GM20431 (cell line): ENCODE results near the gene SHE.

Experiments used
- in situ Hi-C: fragments of 300-500 bp; cut with MseI, MboI; formaldehyde crosslinking; loops from one replicate; pipeline ENCODE4 v1.15.0; 2020; ENCODE audit warnings: low sequenced_read_pairs; ENCODE audit not compliant: unreplicated experiment

Gene SHE

DNA sequence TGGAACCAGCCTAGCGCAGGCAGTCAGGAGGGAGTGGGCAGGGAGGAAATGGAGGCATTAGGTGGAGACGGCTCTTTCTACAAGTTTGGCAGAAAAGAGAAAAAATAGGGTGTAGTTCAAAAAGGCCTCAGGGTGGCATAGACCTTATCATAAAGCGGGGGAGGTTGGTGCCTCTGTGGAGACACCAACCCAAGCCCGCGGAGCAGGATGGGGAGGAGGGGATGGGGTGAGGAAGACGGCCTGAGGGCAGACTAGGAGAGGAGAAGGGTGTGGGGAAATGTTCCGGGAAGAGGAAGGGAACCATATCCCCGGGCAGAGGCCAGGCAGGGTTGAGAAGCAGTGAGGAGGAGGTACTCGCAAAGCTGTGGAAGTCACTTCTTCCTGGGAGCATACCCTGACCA is 17.4 kb upstream of the SHE start:
- in situ Hi-C loops = no loop called here

DNA sequence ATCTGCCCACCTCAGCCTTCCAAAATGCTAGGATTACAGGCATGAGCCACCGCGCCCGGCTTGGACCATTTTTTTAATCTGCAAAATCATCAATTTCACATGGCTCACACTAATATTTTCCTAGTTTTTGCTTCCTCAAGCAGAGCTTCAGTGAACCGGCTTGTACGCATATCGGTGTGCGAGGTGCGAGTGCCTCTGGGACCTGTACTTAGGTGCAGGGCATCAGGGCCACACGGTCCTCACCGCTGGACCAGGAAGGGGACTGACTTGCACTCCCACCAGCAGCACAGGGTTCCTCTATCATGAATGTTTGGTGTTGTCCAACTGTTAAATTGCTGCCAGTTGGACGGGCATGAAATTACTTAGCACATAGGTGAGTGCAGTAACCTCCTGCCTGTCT is 15.4 kb upstream of the SHE start:
- in situ Hi-C loops = no loop called here

DNA sequence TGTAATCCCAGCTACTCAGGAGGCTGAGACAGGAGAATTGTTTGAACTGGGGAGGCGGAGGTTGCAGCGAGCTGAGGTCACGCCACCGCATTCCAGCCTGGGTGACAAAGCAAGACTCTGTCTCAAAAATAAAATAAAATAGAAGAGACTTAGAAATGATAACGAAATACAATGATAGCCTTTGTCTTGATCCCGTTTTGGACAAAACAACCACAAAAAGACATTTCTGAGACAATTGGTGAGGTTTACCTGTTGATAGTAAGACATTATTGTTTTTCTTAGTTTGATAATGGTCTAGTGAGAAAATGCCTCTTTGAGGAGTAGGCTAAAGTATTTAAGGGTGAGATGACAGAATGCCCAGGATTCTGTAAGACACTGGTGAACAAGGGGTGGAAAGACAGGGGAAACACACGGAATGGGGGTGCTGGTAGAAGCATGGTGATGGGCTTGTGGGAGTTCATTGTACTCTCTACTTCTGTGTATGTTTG is 11.9 kb upstream of the SHE start:
- in situ Hi-C loops = no loop called here

DNA sequence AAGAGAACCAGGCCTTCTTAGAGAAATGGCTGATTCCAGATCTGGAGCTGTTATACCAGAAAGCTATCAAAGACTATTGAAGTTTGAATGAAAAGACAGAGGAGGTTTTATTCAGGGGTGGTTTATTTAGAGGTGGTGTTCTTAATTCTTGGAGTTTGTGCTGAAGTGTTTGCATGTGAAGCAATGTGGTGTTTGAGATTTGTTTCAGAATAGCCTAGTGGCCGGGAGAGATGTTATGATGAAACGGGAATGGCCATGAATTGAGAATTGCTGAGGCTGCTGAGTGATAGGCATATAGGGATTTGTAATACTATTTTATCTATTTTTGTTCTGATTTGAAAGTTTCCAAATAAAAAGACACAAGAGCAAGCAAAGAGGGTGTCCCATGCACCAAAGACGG is 10.5 kb upstream of the SHE start:
- in situ Hi-C loops = no loop called here

DNA sequence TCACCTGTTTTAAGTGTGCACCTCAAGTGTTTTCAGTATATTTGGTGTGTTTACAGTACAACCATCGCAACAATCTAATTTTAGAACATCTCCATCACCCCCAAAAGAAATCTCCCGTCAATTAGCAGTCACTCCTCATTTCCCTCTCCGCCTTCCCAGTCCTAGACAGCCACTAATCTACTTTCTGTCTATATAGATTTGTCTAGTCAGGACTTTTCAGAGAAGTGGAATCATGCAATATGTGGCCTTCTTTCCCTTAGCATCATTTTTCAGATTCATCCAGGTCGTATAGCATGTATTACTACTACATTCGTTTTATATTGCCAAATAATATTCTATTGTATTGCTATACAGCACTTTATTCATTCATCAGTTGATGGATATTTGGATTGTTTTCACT is 1.7 kb upstream of the SHE start:
- in situ Hi-C loops = no loop called here

DNA sequence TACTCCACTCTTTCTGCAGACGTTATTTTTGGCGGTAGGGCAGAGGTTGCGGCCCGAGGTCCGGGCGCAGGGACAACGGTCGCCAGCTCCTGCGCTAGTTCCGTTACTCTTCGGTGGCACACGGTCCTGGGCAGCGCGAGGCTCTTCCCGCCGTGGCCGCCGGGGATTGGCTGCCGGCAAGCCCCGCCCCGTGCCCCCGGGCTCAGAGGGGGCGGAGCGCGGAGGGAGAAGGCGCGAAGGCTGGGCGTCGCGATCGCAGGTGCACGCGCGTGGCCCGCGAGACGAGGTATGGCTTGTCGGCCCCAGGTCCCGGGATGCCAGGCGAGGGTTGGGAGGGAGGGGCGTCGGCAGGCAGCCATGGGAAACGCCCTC is 518 bp upstream of the SHE start:
- in situ Hi-C loops = no loop called here

DNA sequence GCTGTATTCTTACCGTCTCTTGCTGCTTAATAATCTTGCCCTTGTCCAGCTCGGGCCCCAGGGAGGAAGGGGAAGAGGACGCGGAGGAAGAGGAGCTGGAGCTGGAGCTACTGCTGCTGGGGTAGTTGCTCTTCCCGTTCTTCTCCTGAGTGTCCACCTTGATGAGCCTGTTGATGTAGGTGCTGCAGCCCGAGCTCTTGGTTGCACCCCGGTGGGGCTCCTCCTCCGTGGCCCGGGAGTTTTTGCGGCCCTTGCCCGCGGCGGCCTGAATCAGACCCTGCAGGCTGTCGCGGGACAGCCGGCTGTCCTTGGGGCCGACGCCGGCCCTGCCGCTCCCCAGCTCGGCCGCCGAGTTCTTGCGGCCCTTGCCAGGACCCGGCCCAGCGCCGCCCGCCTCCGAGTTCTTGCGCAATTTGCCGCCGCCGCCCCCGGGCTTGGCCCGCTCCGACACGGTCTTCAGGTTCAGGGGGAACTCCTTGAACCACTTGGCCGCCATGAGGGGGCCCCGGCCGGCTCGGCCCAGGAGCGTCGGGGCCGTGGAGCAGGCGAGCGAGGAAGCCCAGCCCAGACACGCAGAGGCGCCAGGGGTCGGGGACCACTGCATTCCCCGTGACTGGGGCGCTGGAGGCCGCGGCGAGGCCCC is 668 bp downstream of the SHE start:
- in situ Hi-C loops = no loop called here

DNA sequence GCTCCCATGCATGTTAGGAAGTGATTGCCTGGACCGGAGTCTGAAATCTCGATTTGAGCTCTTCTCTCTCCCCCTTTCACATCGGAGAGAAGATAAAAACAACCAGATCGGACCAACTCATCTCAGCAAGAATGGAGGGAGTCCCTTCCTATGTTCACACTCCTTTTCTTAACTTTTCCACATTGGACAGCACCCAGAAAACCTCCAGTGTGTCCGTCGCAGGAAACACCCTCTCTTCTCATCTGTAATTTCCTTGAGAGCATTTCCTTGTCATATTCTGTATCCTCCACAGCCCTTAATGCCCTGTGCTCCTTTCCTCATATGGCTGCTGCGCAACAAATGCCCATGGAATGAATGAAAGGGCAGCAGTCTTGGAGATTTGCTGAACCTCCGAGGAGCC is 1.7 kb downstream of the SHE start:
- in situ Hi-C loops = no loop called here

DNA sequence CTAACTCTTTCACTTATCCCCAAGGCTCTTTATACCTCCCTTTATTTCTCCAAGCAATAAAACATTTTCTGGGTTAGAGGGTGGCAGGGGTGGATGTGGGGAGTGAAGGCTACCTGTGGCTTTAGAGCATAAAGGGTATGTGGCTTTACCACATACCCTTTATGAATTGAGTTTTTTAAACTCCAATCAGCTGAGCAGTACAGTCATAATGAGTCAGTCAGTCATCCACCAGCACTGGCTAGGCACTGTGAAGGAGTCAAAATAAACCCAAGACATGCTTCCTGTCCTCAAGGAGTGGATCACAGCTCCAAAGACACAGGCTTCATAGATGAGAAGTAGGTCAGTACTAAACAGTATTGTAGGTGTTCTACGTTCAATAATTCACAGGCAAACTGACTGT is 2.8 kb downstream of the SHE start:
- in situ Hi-C loops = no loop called here

DNA sequence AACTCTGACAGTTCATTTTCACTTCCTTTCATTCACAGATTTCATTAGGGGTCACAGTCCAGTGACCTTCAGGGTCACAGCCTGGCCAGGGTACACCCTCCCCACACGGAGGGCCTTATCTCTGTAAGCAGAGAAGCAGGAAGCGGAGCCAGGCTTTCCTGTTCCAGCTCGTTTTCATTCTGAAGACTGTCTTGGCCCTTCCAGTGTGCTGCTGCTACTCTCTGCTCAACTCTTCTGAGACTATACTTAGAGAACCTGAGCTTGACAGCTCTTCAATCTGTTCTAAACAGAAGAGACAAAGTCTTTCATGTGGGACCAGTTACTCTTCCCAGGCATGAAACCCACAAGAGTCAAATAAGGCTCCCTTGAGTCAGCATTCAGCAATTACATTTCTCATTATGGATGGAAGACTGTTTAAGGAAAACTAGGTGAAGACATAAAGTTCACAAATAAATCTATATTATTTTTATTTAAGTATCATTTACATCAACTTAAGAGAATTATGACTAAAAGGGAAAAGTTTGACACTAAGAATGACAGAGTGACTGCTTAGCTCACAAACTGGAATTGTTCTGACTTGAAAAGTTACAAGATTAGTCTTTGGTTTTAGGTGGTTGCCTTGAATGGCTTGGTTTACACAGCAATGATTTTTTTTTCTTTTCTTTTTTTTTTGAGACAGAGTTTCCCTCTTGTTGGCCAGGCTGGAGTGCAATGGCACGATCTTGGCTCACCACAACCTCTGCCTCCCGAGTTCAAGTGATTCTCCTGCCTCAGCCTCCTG is 5.0 kb downstream of the SHE start:
- in situ Hi-C loops = no loop called here

DNA sequence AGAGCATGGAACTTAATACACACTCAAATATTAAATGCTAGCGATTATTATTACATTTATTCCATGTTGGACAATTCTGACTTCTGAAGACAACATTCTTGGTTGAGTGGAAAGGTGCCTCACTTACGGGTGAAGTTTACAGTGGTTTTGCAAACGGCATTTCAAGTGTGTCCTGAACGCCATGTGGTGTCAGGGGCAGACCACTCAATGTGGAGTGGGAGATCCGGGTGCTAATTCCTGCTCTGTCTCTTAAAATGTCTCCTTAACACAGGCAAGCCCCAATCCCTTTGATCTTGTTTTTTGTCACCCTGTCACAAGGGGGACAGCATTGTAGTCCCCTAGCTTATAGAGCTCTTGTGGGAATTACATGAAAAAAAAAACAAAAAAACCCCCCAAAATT is 5.8 kb downstream of the SHE start:
- in situ Hi-C loops = no loop called here

DNA sequence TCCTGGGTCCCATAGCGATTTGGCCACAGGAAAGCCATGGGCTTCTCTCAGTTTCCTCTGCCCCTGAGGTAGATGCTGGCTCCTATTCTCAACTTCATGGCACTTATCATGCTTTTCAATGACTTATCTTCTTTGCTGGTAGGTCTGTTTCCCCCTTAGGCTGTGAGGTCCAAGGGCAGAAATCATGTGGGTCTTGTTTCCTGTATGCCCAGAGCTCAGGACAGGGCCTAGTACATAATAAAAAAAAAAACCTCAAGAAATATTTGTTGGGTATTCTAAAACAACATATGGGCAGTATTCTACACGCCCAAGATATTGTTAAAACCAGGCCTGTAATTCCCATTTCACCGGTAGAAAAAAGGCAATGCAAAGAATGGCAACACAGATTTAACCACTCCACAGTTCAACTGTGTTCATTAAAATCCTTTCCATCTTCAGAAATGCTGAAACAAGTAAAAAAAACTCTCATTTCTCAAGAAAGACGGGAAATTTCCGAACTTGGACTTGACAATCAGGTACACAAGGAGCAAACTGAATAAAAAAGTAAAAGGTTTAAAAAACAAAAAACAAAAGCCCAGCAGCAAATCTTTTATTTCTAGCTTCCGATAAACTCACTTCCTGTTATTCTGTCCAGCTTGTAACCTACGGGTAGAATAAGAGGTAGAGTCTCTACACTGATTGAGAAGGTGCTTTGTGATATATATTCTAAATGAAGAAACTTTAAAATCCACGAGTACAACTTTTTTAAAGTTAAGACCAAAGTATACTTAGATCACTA is 6.5 kb downstream of the SHE start:
- in situ Hi-C loops = no loop called here

DNA sequence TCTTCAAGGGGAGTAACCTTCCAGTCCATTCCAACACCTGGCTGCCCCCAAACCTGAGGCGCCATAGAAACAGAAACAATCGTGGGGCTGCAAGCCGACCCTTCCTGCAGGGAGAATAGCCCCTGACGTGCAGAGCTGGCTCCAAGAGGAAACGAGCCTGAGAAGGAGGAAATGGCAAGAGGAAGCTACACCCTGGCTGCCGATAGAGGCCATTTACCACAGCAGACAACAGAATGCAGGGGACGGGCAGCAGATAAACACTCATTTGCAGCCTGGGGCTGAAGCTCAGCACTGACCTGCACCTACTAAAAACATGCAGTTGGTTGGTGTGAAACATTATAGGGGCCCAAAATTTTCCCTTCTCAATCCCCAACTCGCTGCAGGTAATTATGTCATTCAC is 8.9 kb downstream of the SHE start:
- in situ Hi-C loops = no loop called here

DNA sequence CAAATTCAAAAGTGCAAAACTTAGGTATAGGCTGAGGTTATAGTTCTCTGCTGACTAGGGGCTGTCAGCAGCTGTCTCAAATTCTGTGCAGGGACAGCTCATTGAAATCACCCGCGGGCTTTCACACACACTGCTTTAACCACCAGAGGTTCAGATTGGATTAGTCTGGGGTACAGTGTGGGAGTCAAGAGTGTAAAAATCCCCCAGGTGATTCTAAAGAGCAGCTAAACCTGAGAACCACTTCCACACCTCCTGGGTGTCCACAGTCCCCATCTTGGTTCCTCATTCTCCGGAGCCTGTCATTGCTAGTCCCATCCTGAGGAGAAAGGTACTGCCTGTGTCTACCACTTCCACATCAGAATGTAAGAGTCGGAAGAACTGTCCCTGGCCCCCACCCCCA is 10.1 kb downstream of the SHE start:
- in situ Hi-C loops = no loop called here

DNA sequence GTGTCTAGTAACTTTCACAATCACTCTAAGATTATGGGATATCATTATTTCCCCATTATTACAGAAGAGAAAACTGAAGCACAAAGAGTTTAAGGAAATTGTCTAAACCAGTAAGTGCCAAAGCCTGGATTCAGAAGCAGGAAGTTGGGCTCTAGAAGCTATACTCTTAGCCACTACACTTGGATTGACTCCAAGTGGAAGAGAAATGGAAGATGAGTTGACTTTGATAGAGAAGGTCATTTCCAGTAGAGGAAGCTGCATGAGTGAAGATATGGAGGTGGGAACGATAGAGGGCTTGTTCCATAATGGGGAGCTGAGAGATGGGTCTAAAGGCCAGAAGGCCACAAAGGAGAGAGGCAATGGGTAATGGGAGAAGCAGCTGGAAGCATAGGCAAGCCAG is 11.9 kb downstream of the SHE start:
- in situ Hi-C loops = no loop called here

DNA sequence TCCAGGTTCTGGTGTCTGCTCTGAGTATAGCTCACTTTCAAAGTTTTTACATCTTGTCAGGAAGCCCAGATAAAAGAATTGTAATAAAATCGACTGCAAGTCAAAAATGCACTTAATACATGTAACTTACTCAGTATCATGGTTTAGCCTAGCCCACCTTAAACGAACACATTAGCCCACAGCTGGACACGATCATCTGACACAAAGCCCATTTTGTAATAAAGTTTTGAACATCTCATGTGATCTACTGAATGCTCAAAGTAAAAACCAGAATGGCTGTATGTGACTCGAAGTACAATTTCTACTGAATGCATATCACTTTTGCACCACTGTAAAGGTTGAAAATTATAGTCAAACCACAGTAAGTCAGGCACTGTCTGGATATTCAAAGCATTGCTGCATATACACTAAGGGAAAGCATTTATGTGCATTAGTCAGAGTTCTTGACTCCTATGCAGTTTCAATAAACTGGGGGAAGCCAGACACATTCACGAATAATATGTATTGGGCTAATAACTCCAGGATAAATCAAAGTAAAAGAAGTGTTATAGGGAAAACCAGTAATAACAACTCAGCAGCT is 12.4 kb downstream of the SHE start:
- in situ Hi-C loops = loop anchor here (10.0 kb wide), 1 partner anchor 55 kb away; no protein-coding TSS in a partner anchor

DNA sequence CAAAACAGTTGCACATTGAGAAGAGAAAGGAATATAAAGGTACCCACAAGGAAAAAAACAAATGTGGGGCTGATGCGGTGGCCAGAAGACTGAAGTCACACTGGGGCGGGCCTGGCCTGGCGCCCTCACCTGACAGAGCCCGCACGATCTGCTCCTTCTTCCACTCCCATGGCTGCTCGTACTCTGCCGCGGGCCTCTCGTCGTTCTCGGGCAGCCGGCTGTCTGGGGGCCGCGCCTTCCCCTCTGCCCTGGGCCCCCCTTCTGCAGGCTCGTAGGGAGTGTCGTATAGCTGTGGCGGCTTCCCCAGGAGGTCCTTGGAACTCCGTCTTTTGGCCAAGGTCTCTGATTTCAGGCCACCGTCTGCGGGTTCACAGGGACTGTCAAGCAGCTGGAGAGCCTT is 13.3 kb downstream of the SHE start:
- in situ Hi-C loops = loop anchor here (10.0 kb wide), 1 partner anchor 56 kb away; no protein-coding TSS in a partner anchor

DNA sequence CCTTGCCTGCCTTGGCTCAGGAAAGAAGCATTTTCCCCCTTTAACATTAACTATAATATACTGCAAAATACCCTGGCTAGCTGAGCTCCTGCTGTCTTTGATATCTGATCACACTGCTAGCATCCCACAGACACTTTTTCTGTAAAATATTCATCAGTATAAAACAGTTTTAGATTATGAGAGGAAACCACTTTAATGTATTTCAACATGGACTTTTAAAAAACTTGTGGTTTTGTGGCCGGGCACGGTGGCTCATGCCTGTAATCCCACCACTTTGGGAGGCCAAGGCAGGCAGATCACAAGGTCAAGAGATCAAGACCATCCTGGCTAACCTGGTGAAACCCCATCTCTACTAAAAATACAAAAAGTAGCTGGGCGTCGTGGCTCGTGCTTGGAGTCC is 15.5 kb downstream of the SHE start:
- in situ Hi-C loops = loop anchor here (10.0 kb wide), 1 partner anchor 58 kb away; no protein-coding TSS in a partner anchor

DNA sequence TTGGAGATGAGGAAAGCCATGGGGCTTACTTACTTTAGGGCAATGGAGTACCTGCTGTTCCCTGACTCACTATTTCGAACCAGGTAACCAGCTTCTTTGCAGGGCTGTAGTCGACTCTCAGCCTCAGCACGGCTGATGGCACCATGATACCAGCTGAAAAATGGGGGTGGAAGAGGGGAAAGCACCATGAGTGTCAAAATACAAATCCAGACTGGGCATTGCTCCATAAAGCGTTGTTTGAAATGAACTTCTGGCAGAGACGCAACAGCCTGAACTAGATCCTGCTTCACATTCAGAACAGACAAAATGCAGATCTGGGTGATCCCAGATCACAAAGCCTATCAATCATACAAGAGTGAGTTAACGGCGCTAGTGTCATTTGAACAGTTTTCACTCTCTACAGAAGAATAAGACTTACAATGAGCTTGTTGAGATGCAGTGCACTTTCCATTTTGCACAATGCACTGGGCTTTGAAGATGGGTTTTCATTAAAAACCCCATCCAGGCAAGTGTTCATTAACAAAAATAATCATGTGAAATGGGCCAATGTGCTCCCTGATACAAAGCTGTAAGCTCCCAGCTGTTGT is 16.2 kb downstream of the SHE start:
- in situ Hi-C loops = loop anchor here (10.0 kb wide), 1 partner anchor 59 kb away; no protein-coding TSS in a partner anchor

DNA sequence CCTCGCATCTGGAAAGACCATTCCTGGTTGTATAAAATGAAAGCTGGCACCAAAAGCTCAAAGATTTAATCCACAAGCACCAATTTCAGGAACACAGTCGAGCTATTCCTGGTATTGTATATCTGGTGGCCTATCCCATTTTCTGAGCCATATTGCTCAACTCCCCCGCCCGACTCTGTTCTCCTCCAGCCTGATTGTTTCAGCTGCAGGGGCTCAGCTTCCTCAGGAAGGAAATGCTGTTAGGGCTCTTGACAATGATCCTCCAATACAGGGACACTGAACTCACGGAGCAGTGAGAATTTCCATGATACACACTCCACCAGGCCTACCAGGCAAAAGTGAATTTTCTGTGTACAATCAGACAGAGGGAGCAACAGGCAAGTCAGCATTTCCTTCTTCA is 17.1 kb downstream of the SHE start:
- in situ Hi-C loops = loop anchor here (10.0 kb wide), 1 partner anchor 60 kb away; no protein-coding TSS in a partner anchor
